Skin of body (tissue), 1 donor: ENCODE measurements around the gene ATP13A5. TPM values are rescaled to one million over a fixed set of nuclear protein-coding genes. Genes with fewer than 3 reads are reported as not detected.

Source experiments
- total RNA-seq: library from RNA; depleted of rRNA; stranded (reverse); fragments of >200 nt; gene quantifications from one replicate; pipeline ENCODE4 v1.2.3, GENCODE V29; 2014

Gene ATP13A5
- total RNA-seq, 1 donor from 2014 or later = 3.7 TPM

Other genes with a start within 250 kb of the ATP13A5 start
- gene PLAAT1, start 137.5 kb downstream of the ATP13A5 start, total RNA-seq = 2.4 TPM
- gene ATP13A4, start 176.1 kb upstream of the ATP13A5 start, total RNA-seq = 22.4 TPM
- 58.7 TPM for gene OPA1, start 214.5 kb upstream of the ATP13A5 start, total RNA-seq